SK-N-SH treated with all-trans-retinoic acid at 6 μM for 48 hours (cell line): Measurements from ENCODE around the gene SYNJ2.
A peak's percentile ranks its signal among the peaks of the same experiment; 100 is the strongest.

Source experiments
- ATAC-seq: fragments of 200-7000 bp; cut with Tn5 transposase; 3 replicates; pipeline ENCODE4 v1.9.1; 2020; ENCODE audit warnings: mild to moderate bottlenecking, moderate library complexity
- ARNTL ChIP-seq: fragments of 450-650 bp; formaldehyde crosslinking; IDR thresholded peaks from 2 replicates; pipeline ENCODE4 v1.5.0; 2020; ENCODE audit warnings: low read depth, mild to moderate bottlenecking, moderate library complexity, borderline replicate concordance
- BACH2 ChIP-seq: fragments of 250-450 bp; sonication (Bioruptor Pico); IDR thresholded peaks from 2 replicates; pipeline ENCODE4 v1.9.0; 2021; ENCODE audit warnings: mild to moderate bottlenecking, borderline replicate concordance
- CREB5 ChIP-seq: fragments of 250-450 bp; sonication (Bioruptor Pico); IDR thresholded peaks from 2 replicates; pipeline ENCODE4 v1.5.1; 2020; ENCODE audit warnings: low read depth, mild to moderate bottlenecking, moderate library complexity
- CSRNP3 ChIP-seq: fragments of 250-450 bp; sonication (Bioruptor Pico); IDR thresholded peaks from 2 replicates; pipeline ENCODE4 v1.5.1; 2021; ENCODE audit warnings: mild to moderate bottlenecking, moderate library complexity
- ESRRG ChIP-seq: fragments of 250-450 bp; sonication (Bioruptor Pico); IDR thresholded peaks from 2 replicates; pipeline ENCODE4 v1.6.1; 2021; ENCODE audit warnings: mild to moderate bottlenecking
- GLIS3 ChIP-seq: fragments of 250-450 bp; sonication (Bioruptor Pico); IDR thresholded peaks from 2 replicates; pipeline ENCODE4 v1.5.0; 2020; ENCODE audit warnings: mild to moderate bottlenecking, moderate library complexity
- ISL1 ChIP-seq: fragments of 250-450 bp; sonication (Bioruptor Pico); IDR thresholded peaks from 2 replicates; pipeline ENCODE4 v2.1.2; 2022; ENCODE audit warnings: mild to moderate bottlenecking, moderate library complexity
- POU6F1 ChIP-seq: fragments of 250-450 bp; sonication (Bioruptor Pico); IDR thresholded peaks from 2 replicates; pipeline ENCODE4 v1.8.0; 2021; ENCODE audit warnings: low read depth, mild to moderate bottlenecking, moderate library complexity, borderline replicate concordance
- PPARA ChIP-seq: fragments of 250-450 bp; sonication (Bioruptor Pico); IDR thresholded peaks from 2 replicates; pipeline ENCODE4 v1.5.0; 2020; ENCODE audit warnings: mild to moderate bottlenecking, borderline replicate concordance
- RARB ChIP-seq: fragments of 250-450 bp; sonication (Bioruptor Pico); IDR thresholded peaks from 2 replicates; pipeline ENCODE4 v1.8.0; 2021; ENCODE audit warnings: mild to moderate bottlenecking, moderate library complexity
- TCF4 ChIP-seq: fragments of 250-450 bp; sonication (Bioruptor Pico); IDR thresholded peaks from 2 replicates; pipeline ENCODE4 v1.8.0; 2021; ENCODE audit warnings: mild to moderate bottlenecking, moderate library complexity, borderline replicate concordance
- TOX ChIP-seq: fragments of 250-450 bp; sonication (Bioruptor Pico); IDR thresholded peaks from 2 replicates; pipeline ENCODE4 v1.8.0; 2021; ENCODE audit warnings: mild to moderate bottlenecking, moderate library complexity, borderline replicate concordance
- TSHZ2 ChIP-seq: fragments of 250-450 bp; sonication (Bioruptor Pico); IDR thresholded peaks from 2 replicates; pipeline ENCODE4 v1.5.0; 2020; ENCODE audit warnings: mild to moderate bottlenecking, moderate library complexity
- ZC3H10 ChIP-seq: fragments of 250-450 bp; sonication (Bioruptor Pico); IDR thresholded peaks from 2 replicates; pipeline ENCODE4 v1.5.1; 2021; ENCODE audit warnings: mild to moderate bottlenecking, moderate library complexity
- ZFP3 ChIP-seq: fragments of 250-450 bp; sonication (Bioruptor Pico); IDR thresholded peaks from 2 replicates; pipeline ENCODE4 v1.5.0; 2020; ENCODE audit warnings: mild to moderate bottlenecking, moderate library complexity
- ZFP30 ChIP-seq: fragments of 450-650 bp; formaldehyde crosslinking; IDR thresholded peaks from 2 replicates; pipeline ENCODE4 v1.5.0; 2022; ENCODE audit warnings: mild to moderate bottlenecking, moderate library complexity
- ZNF565 ChIP-seq: fragments of 450-650 bp; formaldehyde crosslinking; conservative IDR thresholded peaks from 2 replicates; pipeline ENCODE4 v1.5.0; 2020; ENCODE audit warnings: low read depth, mild to moderate bottlenecking, moderate library complexity
- TF ChIP-seq, protein P1 (sequence below): fragments of 250-450 bp; sonication (Bioruptor Pico); IDR thresholded peaks from 2 replicates; pipeline ENCODE4 v1.8.0; 2020; ENCODE audit warnings: mild to moderate bottlenecking, moderate library complexity, borderline replicate concordance

The SYNJ2 gene

DNA sequence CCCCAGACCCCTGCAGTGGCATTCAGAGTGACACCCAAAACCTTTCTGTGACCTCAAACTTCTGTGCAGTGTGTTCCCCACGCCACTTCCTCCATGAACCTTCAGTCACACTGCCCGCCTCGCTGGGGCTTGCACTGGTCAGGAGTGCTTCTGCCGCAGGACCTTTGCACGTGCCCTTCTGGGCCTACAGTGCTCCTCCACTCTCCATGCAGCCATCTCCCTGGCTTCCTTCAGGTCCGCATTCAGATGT lies 27.1 kb downstream of the SYNJ2 start (continued):
- TF ChIP-seq RARB (CRISPR knock-in tag), result no peak
- no peak for TF ChIP-seq CSRNP3 (CRISPR knock-in tag)
- TF ChIP-seq TCF4, result no peak
- no peak for TF ChIP-seq ZNF565 (CRISPR knock-in tag)
- no peak for TF ChIP-seq ZFP30 (CRISPR knock-in tag)
- TF ChIP-seq, all 23 proteins: peak for 0

- TF ChIP-seq BACH2 (CRISPR knock-in tag) (no peak), TCF4 (peak; percentile 78)
- TF ChIP-seq, protein P1, sequence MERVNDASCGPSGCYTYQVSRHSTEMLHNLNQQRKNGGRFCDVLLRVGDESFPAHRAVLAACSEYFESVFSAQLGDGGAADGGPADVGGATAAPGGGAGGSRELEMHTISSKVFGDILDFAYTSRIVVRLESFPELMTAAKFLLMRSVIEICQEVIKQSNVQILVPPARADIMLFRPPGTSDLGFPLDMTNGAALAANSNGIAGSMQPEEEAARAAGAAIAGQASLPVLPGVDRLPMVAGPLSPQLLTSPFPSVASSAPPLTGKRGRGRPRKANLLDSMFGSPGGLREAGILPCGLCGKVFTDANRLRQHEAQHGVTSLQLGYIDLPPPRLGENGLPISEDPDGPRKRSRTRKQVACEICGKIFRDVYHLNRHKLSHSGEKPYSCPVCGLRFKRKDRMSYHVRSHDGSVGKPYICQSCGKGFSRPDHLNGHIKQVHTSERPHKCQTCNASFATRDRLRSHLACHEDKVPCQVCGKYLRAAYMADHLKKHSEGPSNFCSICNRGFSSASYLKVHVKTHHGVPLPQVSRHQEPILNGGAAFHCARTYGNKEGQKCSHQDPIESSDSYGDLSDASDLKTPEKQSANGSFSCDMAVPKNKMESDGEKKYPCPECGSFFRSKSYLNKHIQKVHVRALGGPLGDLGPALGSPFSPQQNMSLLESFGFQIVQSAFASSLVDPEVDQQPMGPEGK (CRISPR knock-in tag), result peak; percentile 47; the same call in 1 of the 2 replicates
- ATAC-seq, result peak; percentile 77
These were observed 27.6 kb downstream of the SYNJ2 start for GRCh38 chr6:158009114-158009891.

DNA sequence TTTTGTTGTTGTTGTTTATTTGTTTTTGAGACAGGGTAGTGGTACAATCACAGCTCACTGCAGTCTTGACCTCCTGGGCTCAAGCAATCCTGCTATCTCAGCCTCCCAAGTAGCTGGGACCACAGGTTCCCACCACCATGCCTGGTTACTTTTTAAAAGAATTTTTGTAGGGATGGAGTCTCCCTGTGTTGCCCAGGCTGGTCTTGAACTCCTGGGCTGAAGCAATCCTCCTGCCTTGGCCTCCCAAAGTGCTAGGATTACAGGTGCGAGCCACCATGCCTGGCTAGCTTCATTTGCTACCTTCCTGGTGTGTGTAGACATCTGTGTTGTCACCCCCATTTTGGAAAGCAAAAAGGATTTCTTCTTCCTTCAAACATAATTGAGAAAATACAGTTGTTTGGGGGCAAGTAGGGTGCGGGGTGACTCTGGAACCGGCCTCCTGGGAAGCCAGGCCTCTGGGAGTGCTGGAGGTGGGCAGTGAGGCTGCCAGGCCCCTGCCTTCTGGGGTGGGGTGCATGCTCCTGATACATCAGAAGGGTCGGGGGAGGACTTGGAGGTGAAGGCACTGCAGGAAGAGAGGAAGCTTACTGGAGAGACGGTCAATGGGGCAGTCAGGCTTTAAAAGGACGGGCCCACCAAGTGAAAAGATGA lies 28.4 kb downstream of the SYNJ2 start:
- ATAC-seq, result no peak
- TF ChIP-seq BACH2 (CRISPR knock-in tag) (no peak), ARNTL (no peak), TOX (CRISPR knock-in tag) (no peak), TCF4 (no peak), ZFP3 (CRISPR knock-in tag) (no peak), CREB5 (CRISPR knock-in tag) (no peak), TSHZ2 (CRISPR knock-in tag) (no peak), PPARA (CRISPR knock-in tag) (no peak), ZC3H10 (CRISPR knock-in tag) (no peak), POU6F1 (CRISPR knock-in tag) (no peak), ZNF565 (CRISPR knock-in tag) (no peak), ESRRG (CRISPR knock-in tag) (no peak), ISL1 (no peak), CSRNP3 (CRISPR knock-in tag) (no peak), ZFP30 (CRISPR knock-in tag) (no peak), GLIS3 (CRISPR knock-in tag) (no peak)
- TF ChIP-seq, protein P1 (CRISPR knock-in tag), result no peak
